GM12878 (cell line): ENCODE measurements around the gene PITPNM2. TPM values are rescaled to one million over a fixed set of nuclear protein-coding genes. Genes with fewer than 3 reads are reported as not detected.

ENCODE experiments used
- ATAC-seq: fragments of 200-7000 bp; cut with Tn5 transposase; 3 replicates; pipeline ENCODE4 v1.9.1; 2020; ENCODE audit warnings: mild to moderate bottlenecking, moderate library complexity
- BruUV-seq: library from RNA; stranded (reverse); fragments of 400-500 nt; replicated peaks from 2 replicates; lab custom pipeline; 2021; lab: Mats Ljungman, UMichigan
- CTCF ChIA-PET: fragments of 300-600 bp; sonication (Branson Sonifier 250); formaldehyde crosslinking; extraction: SDS; loops from one replicate; lab custom pipeline; 2021; ENCODE audit warnings: inconsistent platforms; lab: Yijun Ruan, JAX
- POLR2A ChIA-PET: fragments of 350-600 bp; formaldehyde crosslinking; extraction: SDS; loops from one replicate; lab custom pipeline; 2021; ENCODE audit warnings: inconsistent platforms; lab: Charles Lee
- RAD21 ChIA-PET: fragments of 300-600 bp; sonication (Branson Sonifier 250); formaldehyde crosslinking; loops from one replicate; lab custom pipeline; 2023; ENCODE audit warnings: antibody characterized with exemption; ENCODE audit not compliant: unreplicated experiment; lab: Charles Lee
- SMC1A ChIA-PET: fragments of 300-600 bp; sonication (Branson Sonifier 250); formaldehyde crosslinking; loops from one replicate; lab custom pipeline; 2023; ENCODE audit not compliant: unreplicated experiment, uncharacterized antibody; lab: Charles Lee
- DNase-seq: peaks from one replicate; pipeline ENCODE4 v3.0.0-alpha.2; 2011; ENCODE audit warnings: low read depth, low spot score
- FAIRE-seq: peaks from 3 replicates; lab custom pipeline; 2011; peaks lifted over from hg19 to GRCh38; lab: Jason Lieb, UNC
- H2AFZ ChIP-seq: 2 replicates; pipeline ENCODE4 v1.6.0; 2011; ENCODE audit warnings: low read depth, low read length, control low read depth; ENCODE audit not compliant: control insufficient read depth
- H3K27ac ChIP-seq: 2 replicates; pipeline ENCODE4 v1.5.1; 2011; ENCODE audit warnings: control low read depth; ENCODE audit not compliant: control insufficient read depth, insufficient read depth
- H3K27me3 ChIP-seq, 2 experiments: replicated peaks in 1 of 2; 2 replicates each; pipeline versions ENCODE4 v1.6.0 to v1.6.1; 2011; ENCODE audit warnings: low read length in 1 of 2; ENCODE audit not compliant: control insufficient read depth in 2 of 2, insufficient read depth in 2 of 2
- H3K36me3 ChIP-seq, 2 experiments: 2 replicates each; pipeline ENCODE4 v1.5.1; 2011; ENCODE audit warnings: low read length in 1 of 2; ENCODE audit not compliant: control insufficient read depth in 2 of 2, insufficient read depth in 2 of 2
- H3K4me1 ChIP-seq: 2 replicates; pipeline ENCODE4 v1.6.1; 2011; ENCODE audit warnings: mild to moderate bottlenecking, low read length, moderate library complexity, mixed read lengths; ENCODE audit not compliant: control insufficient read depth, insufficient read depth
- H3K4me2 ChIP-seq: 2 replicates; pipeline ENCODE4 v1.6.0; 2011; ENCODE audit warnings: control low read depth; ENCODE audit not compliant: control insufficient read depth, insufficient read depth
- H3K4me3 ChIP-seq: fragments of 200-600 bp; sonication (generic); 2 replicates; pipeline ENCODE4 v1.5.1; 2016
- H3K79me2 ChIP-seq: 2 replicates; pipeline ENCODE4 v1.6.0; 2011; ENCODE audit warnings: low read length; ENCODE audit not compliant: control insufficient read depth, insufficient read depth
- H3K9ac ChIP-seq: 2 replicates; pipeline ENCODE4 v1.8.0; 2011; ENCODE audit warnings: low read length, control low read depth, mixed read lengths; ENCODE audit not compliant: control insufficient read depth, insufficient read depth
- H3K9me3 ChIP-seq: replicated peaks from 3 replicates; pipeline ENCODE4 v1.5.1; 2011; ENCODE audit warnings: mild to moderate bottlenecking, low read length; ENCODE audit not compliant: control insufficient read depth, insufficient read depth
- H4K20me1 ChIP-seq: 2 replicates; pipeline ENCODE4 v1.6.0; 2011; ENCODE audit not compliant: control insufficient read depth, insufficient read depth
- CBX3 ChIP-seq: fragments of 200-600 bp; sonication (generic); IDR thresholded peaks from 2 replicates; pipeline ENCODE4 v1.6.1; 2016; ENCODE audit warnings: low read depth, borderline replicate concordance
- CEBPB ChIP-seq, 2 experiments: fragments of 150-350 bp in 1 of 2; IDR thresholded peaks; 2 replicates each; pipeline ENCODE4 v1.6.1; 2012 to 2014; ENCODE audit warnings: low read depth in 2 of 2, low read length in 2 of 2, borderline replicate concordance in 1 of 2, inconsistent platforms in 1 of 2
- CTCF ChIP-seq, 3 experiments: IDR thresholded peaks in 2 of 3; conservative IDR thresholded peaks in 1 of 3; 2 replicates each; pipeline ENCODE4 v1.5.1; 2011; ENCODE audit warnings: low read depth in 3 of 3, low read length in 3 of 3, mild to moderate bottlenecking in 3 of 3, control low read depth in 2 of 3, moderate library complexity in 2 of 3, inconsistent platforms in 1 of 3, mixed read lengths in 1 of 3; ENCODE audit not compliant: control insufficient read depth in 2 of 3, insufficient read depth in 1 of 3; ENCODE audit errors: extremely low read depth in 1 of 3
- DPF2 ChIP-seq: fragments of 450-650 bp; IDR thresholded peaks from 2 replicates; pipeline ENCODE4 v1.6.1; 2017; ENCODE audit warnings: mild to moderate bottlenecking
- ESRRA ChIP-seq: IDR thresholded peaks from 2 replicates; pipeline ENCODE4 v1.6.1; 2012; ENCODE audit warnings: mild to moderate bottlenecking, low read length, improper control_type of control experiment
- PKNOX1 ChIP-seq: fragments of 450-650 bp; IDR thresholded peaks from 2 replicates; pipeline ENCODE4 v1.6.1; 2016; ENCODE audit warnings: mild to moderate bottlenecking
- SIN3A ChIP-seq: IDR thresholded peaks from 2 replicates; pipeline ENCODE4 v1.6.1; 2012; ENCODE audit warnings: low read depth, low read length, improper control_type of control experiment
- SMAD1 ChIP-seq: fragments of 450-650 bp; IDR thresholded peaks from 2 replicates; pipeline ENCODE4 v1.6.1; 2018; ENCODE audit warnings: mild to moderate bottlenecking, low read depth; ENCODE audit not compliant: partially characterized antibody
- SREBF1 ChIP-seq: IDR thresholded peaks from 2 replicates; pipeline ENCODE4 v1.6.1; 2012; ENCODE audit warnings: mild to moderate bottlenecking, low read length
- WGBS: methylation state at CpG from one replicate; pipeline ENCODE4 v1.1.6; 2016; ENCODE audit warnings: low lambda C conversion rate; ENCODE audit not compliant: insufficient replicate concordance, insufficient coverage; ENCODE audit errors: missing lambda C conversion rate; 5-methylcytosine and 5-hydroxymethylcytosine counted together
- in situ Hi-C: fragments of 300-500 bp; cut with MboI; formaldehyde crosslinking; loops from 9 replicates; pipeline ENCODE4 v1.14.3; 2018; ENCODE audit warnings: mixed read lengths
- intact Hi-C: fragments of 100-400 bp; cut with micrococcal nuclease; formaldehyde crosslinking; loops from one replicate; pipeline ENCODE4 v1.14.2; 2022; ENCODE audit not compliant: unreplicated experiment
- polyA plus RNA-seq, 11 experiments: library from polyadenylated mRNA; depleted of rRNA in 4 of 11; unstranded in 6 of 11; stranded (reverse) in 5 of 11; fragments of >200 nt; fragmentation: Nextera tagmentation in 4 of 11; fragmentation: Illumina TruSeq in 1 of 11; extraction: Ambion mirVana in 4 of 11; extraction: Trizol in 1 of 11; gene quantifications; 1 replicate in 1 of 11; 2 replicates in 10 of 11; pipeline versions ENCODE4 v1.2.1 to v1.2.3, GENCODE V29; 2011 to 2016; ENCODE audit warnings: inconsistent platforms in 2 of 11, missing spikeins in 2 of 11, low read depth in 1 of 11
- total RNA-seq, 4 experiments: library from RNA; depleted of rRNA in 3 of 4; stranded (reverse); fragments of >200 nt in 3 of 4; fragmentation: Illumina TruSeq in 1 of 4; extraction: Trizol in 1 of 4; gene quantifications; 2 replicates each; pipeline versions ENCODE4 v1.2.1 to v1.2.3, GENCODE V29; 2013 to 2021
- TF ChIP-seq, protein P1 (sequence below): IDR thresholded peaks from 2 replicates; pipeline ENCODE4 v1.6.1; 2011; ENCODE audit warnings: low read depth, low read length, improper control_type of control experiment, borderline replicate concordance
- TF ChIP-seq, protein P2 (sequence below): fragments of 450-650 bp; IDR thresholded peaks from 2 replicates; pipeline ENCODE4 v1.6.1; 2016; ENCODE audit warnings: mild to moderate bottlenecking

PITPNM2 gene
- total and polyA plus RNA-seq, 10 of the 15 experiments (the other 5 are each of a cell fraction or from before 2014, with no cell fraction given) = 0.03 to 1.0 (median 0.24) TPM; not detected in 1

DNA sequence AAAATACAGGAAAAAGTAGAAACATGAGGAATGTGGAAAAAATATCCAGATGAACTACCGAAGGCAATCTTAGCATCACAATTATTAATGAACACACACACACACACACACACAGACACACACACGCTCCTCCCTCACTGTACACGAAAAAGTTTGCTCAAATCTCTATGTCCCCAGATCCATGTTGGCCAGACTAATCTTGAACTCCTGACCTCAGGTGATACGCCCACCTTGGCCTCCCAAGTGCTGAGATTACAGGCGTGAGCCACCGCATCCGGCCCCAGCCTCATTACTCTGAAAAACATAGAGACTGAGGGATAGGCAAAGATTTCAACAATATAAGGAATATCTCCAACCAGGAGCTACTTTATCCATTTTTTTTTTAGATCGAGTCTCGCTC is 17.2 kb downstream of the PITPNM2 start:
- H3K9me3 ChIP-seq = no peaks in the 10 kb centered on the region
- no peaks in the 10 kb centered on the region for H4K20me1 ChIP-seq
- no peak overlapping the region for H3K9ac ChIP-seq
- H3K4me2 ChIP-seq = no peak overlapping the region
- no peak overlapping the region for H3K4me3 ChIP-seq
- H3K36me3 ChIP-seq = no peaks in the 10 kb centered on the region
- H3K79me2 ChIP-seq = no peaks in the 10 kb centered on the region
- intact Hi-C loops (no loop called here), in situ Hi-C loops (no loop called here)
- H2AFZ ChIP-seq = no peak overlapping the region
- no peak overlapping the region for H3K27ac ChIP-seq
- DNase-seq (no peak), FAIRE-seq (no peak), ATAC-seq (no peak)
- BruUV-seq = no TSS peak
- H3K27me3 ChIP-seq = no peaks in the 10 kb centered on the region
- CTCF ChIA-PET = no interaction called here
- no peaks in the 10 kb centered on the region for H3K4me1 ChIP-seq
- SMC1A ChIA-PET = no interaction called here
- RAD21 ChIA-PET = interaction anchor here (1.3 kb wide), 1 partner anchor 12 kb away, joined by 3 read pairs; no protein-coding TSS in a partner anchor
- POLR2A ChIA-PET = no interaction called here
- WGBS = 70% methylated on average over 9 of the region's 9 CpGs
- no peak for TF ChIP-seq ESRRA
- TF ChIP-seq, protein P1, sequence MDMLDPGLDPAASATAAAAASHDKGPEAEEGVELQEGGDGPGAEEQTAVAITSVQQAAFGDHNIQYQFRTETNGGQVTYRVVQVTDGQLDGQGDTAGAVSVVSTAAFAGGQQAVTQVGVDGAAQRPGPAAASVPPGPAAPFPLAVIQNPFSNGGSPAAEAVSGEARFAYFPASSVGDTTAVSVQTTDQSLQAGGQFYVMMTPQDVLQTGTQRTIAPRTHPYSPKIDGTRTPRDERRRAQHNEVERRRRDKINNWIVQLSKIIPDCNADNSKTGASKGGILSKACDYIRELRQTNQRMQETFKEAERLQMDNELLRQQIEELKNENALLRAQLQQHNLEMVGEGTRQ = no peak
- TF ChIP-seq CEBPB (IDR thresholded peaks at IDR 0.05; ENCODE audit: borderline replicate concordance in 1 of 2, low read depth in 2 of 2, low read length in 2 of 2) = no peak
- TF ChIP-seq SREBF1 = no peak
- no peak for TF ChIP-seq PKNOX1
- no peak for TF ChIP-seq DPF2
- TF ChIP-seq SMAD1 = no peak
- TF ChIP-seq, protein P2, sequence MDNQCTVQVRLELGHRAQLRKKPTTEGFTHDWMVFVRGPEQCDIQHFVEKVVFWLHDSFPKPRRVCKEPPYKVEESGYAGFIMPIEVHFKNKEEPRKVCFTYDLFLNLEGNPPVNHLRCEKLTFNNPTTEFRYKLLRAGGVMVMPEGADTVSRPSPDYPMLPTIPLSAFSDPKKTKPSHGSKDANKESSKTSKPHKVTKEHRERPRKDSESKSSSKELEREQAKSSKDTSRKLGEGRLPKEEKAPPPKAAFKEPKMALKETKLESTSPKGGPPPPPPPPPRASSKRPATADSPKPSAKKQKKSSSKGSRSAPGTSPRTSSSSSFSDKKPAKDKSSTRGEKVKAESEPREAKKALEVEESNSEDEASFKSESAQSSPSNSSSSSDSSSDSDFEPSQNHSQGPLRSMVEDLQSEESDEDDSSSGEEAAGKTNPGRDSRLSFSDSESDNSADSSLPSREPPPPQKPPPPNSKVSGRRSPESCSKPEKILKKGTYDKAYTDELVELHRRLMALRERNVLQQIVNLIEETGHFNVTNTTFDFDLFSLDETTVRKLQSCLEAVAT = no peak
- no peak for TF ChIP-seq SIN3A
- TF ChIP-seq CTCF (IDR thresholded peaks at IDR 0.05 in 2 of 3, conservative IDR thresholded peaks at IDR 0.05 in 1 of 3; ENCODE audit: control insufficient read depth in 2 of 3, extremely low read depth in 1 of 3, insufficient read depth in 1 of 3, low read depth in 3 of 3, low read length in 3 of 3) = no peak
- TF ChIP-seq CBX3 = no peak
